H1 (cell line): ENCODE results near the gene GMFB. TPM values are rescaled to one million over a fixed set of nuclear protein-coding genes. Genes with fewer than 3 reads are reported as not detected.

Source experiments
- CTCF ChIA-PET: fragments of 300-600 bp; sonication (Branson Sonifier 250); formaldehyde crosslinking; loops from one replicate; lab custom pipeline; 2021; ENCODE audit not compliant: partially characterized antibody; lab: Charles Lee
- POLR2A ChIA-PET: fragments of 300-600 bp; sonication (Branson Sonifier 250); formaldehyde crosslinking; loops from one replicate; lab custom pipeline; 2021; ENCODE audit warnings: inconsistent platforms; ENCODE audit not compliant: partially characterized antibody; lab: Charles Lee
- DNase-seq, 2 experiments: peaks; one replicate each; pipeline versions ENCODE4 v3.0.0 to v3.0.0-alpha.2; 2010 to 2022; ENCODE audit warnings: low spot score in 2 of 2, low read depth in 1 of 2, mixed read lengths in 1 of 2
- FAIRE-seq: peaks from 2 replicates; lab custom pipeline; 2011; peaks lifted over from hg19 to GRCh38; lab: Jason Lieb, UNC
- H2AFZ ChIP-seq: 2 replicates; pipeline ENCODE4 v1.8.1; 2012; ENCODE audit warnings: low read length, inconsistent platforms
- H2AK5ac ChIP-seq: 2 replicates; pipeline ENCODE4 v1.6.1; 2013; ENCODE audit warnings: low read depth, low read length
- H2BK120ac ChIP-seq: replicated peaks from 2 replicates; pipeline ENCODE3; 2013; ENCODE audit warnings: low read depth, low read length, inconsistent platforms
- H2BK12ac ChIP-seq: 2 replicates; pipeline ENCODE4 v1.6.1; 2013; ENCODE audit warnings: low read depth, low read length
- H2BK15ac ChIP-seq: 2 replicates; pipeline ENCODE4 v1.6.1; 2013; ENCODE audit warnings: low read length
- H2BK20ac ChIP-seq: 2 replicates; pipeline ENCODE4 v1.6.1; 2013; ENCODE audit warnings: low read length
- H2BK5ac ChIP-seq: 2 replicates; pipeline ENCODE4 v1.6.1; 2013; ENCODE audit warnings: low read depth, low read length
- H3K14ac ChIP-seq: 2 replicates; pipeline ENCODE4 v1.6.1; 2013; ENCODE audit warnings: inconsistent platforms; ENCODE audit not compliant: insufficient read length
- H3K18ac ChIP-seq: 2 replicates; pipeline ENCODE4 v1.6.1; 2013; ENCODE audit warnings: low read length; ENCODE audit errors: extremely low read depth
- H3K23ac ChIP-seq: 2 replicates; pipeline ENCODE4 v1.6.1; 2013; ENCODE audit warnings: inconsistent platforms; ENCODE audit not compliant: insufficient read length
- H3K23me2 ChIP-seq: 2 replicates; pipeline ENCODE4 v1.6.1; 2013; ENCODE audit warnings: low read depth, low read length
- H3K27ac ChIP-seq: 2 replicates; pipeline ENCODE4 v1.6.1; 2011; ENCODE audit warnings: low read depth, low read length, inconsistent platforms
- H3K27me3 ChIP-seq, 4 experiments: replicated peaks in 1 of 4; 1 replicate in 1 of 4; 2 replicates in 3 of 4; pipeline versions ENCODE4 v1.6.1 to v1.8.1; 2011 to 2013; ENCODE audit warnings: low read length in 3 of 4, mild to moderate bottlenecking in 3 of 4, inconsistent platforms in 2 of 4, mixed read lengths in 2 of 4, moderate library complexity in 1 of 4; ENCODE audit not compliant: control insufficient read depth in 3 of 4, insufficient read depth in 3 of 4; ENCODE audit errors: extremely low read depth in 1 of 4
- H3K36me3 ChIP-seq, 4 experiments: 2 replicates each; pipeline versions ENCODE4 v1.6.1 to v1.8.1; 2011 to 2013; ENCODE audit warnings: mild to moderate bottlenecking in 4 of 4, low read length in 3 of 4, moderate library complexity in 2 of 4, control low read depth in 1 of 4, inconsistent platforms in 1 of 4; ENCODE audit not compliant: insufficient read depth in 4 of 4, control insufficient read depth in 2 of 4
- H3K4ac ChIP-seq: replicated peaks from 2 replicates; pipeline ENCODE3; 2013; ENCODE audit warnings: low read length, low read depth, mixed read lengths, inconsistent platforms; ENCODE audit not compliant: insufficient read length
- H3K4me1 ChIP-seq, 4 experiments: replicated peaks in 1 of 4; 1 replicate in 1 of 4; 2 replicates in 3 of 4; pipeline versions ENCODE4 v1.6.1 to v1.8.1; 2011 to 2013; ENCODE audit warnings: low read length in 3 of 4, inconsistent platforms in 2 of 4, mixed read lengths in 1 of 4; ENCODE audit not compliant: insufficient read depth in 4 of 4, control insufficient read depth in 3 of 4
- H3K4me2 ChIP-seq, 2 experiments: 2 replicates each; pipeline versions ENCODE4 v1.6.1 to v1.8.1; 2011 to 2013; ENCODE audit warnings: low read depth in 2 of 2, low read length in 2 of 2, control low read depth in 1 of 2, inconsistent platforms in 1 of 2, mild to moderate bottlenecking in 1 of 2; ENCODE audit not compliant: insufficient read depth in 1 of 2
- H3K4me3 ChIP-seq, 4 experiments: fragments of 200-600, 300-600 bp in 1 of 4; sonication (generic), shearing (Covaris generic), sonication (Bioruptor Twin) in 1 of 4; 2 replicates each; pipeline versions ENCODE4 v1.5.1 to v1.8.1; 2011 to 2016; ENCODE audit warnings: low read length in 4 of 4, low read depth in 3 of 4, control low read depth in 2 of 4, inconsistent platforms in 2 of 4, mild to moderate bottlenecking in 2 of 4, mixed read lengths in 1 of 4, moderate library complexity in 1 of 4; ENCODE audit not compliant: insufficient read depth in 2 of 4; ENCODE audit errors: extremely low read depth in 1 of 4
- H3K56ac ChIP-seq: replicated peaks from 2 replicates; pipeline ENCODE3; 2013; ENCODE audit warnings: low read depth, mild to moderate bottlenecking, mixed read lengths, low read length, inconsistent platforms; ENCODE audit not compliant: insufficient read length
- H3K79me1 ChIP-seq: 2 replicates; pipeline ENCODE4 v1.6.1; 2013; ENCODE audit warnings: low read depth, low read length, control low read depth
- H3K79me2 ChIP-seq, 2 experiments: 2 replicates each; pipeline versions ENCODE4 v1.6.1 to v1.8.1; 2012 to 2013; ENCODE audit warnings: low read length in 2 of 2, mild to moderate bottlenecking in 2 of 2, inconsistent platforms in 1 of 2; ENCODE audit not compliant: insufficient read depth in 2 of 2, control insufficient read depth in 1 of 2
- H3K9ac ChIP-seq, 4 experiments: replicated peaks in 1 of 4; 1 replicate in 1 of 4; 2 replicates in 3 of 4; pipeline versions ENCODE4 v1.6.1 to v1.8.1; 2011 to 2013; ENCODE audit warnings: low read depth in 3 of 4, low read length in 3 of 4, control low read depth in 2 of 4, mild to moderate bottlenecking in 2 of 4, moderate library complexity in 2 of 4, inconsistent platforms in 1 of 4; ENCODE audit errors: extremely low read depth in 1 of 4
- H3K9me3 ChIP-seq, 2 experiments: 2 replicates each; pipeline versions ENCODE4 v1.6.1 to v1.8.1; 2012 to 2013; ENCODE audit warnings: mild to moderate bottlenecking in 2 of 2, moderate library complexity in 2 of 2, control low read depth in 1 of 2, inconsistent platforms in 1 of 2, low read depth in 1 of 2, low read length in 1 of 2, mixed read lengths in 1 of 2; ENCODE audit not compliant: insufficient read depth in 2 of 2
- H4K20me1 ChIP-seq, 2 experiments: replicated peaks in 1 of 2; 2 replicates each; pipeline versions ENCODE3 to v1.8.1; 2011 to 2013; ENCODE audit warnings: inconsistent platforms in 2 of 2, low read length in 2 of 2, mild to moderate bottlenecking in 1 of 2; ENCODE audit not compliant: insufficient read depth in 2 of 2, control insufficient read depth in 1 of 2
- H4K5ac ChIP-seq: 2 replicates; pipeline ENCODE4 v1.6.1; 2013; ENCODE audit warnings: low read length, low read depth, mixed read lengths, inconsistent platforms; ENCODE audit not compliant: insufficient read length
- H4K8ac ChIP-seq: 2 replicates; pipeline ENCODE4 v1.8.0; 2013; ENCODE audit warnings: mild to moderate bottlenecking, moderate library complexity, low read length, inconsistent platforms; ENCODE audit not compliant: insufficient read depth; ENCODE audit errors: extremely low read depth
- H4K91ac ChIP-seq: replicated peaks from 2 replicates; pipeline ENCODE3; 2013; ENCODE audit warnings: low read length, mixed read lengths, inconsistent platforms; ENCODE audit not compliant: insufficient read length
- CBX5 ChIP-seq: fragments of 300-800, 300-1000 bp; sonication (generic); IDR thresholded peaks from 2 replicates; pipeline ENCODE4 v1.7.1; 2016; ENCODE audit warnings: antibody characterized with exemption, low read length, low read depth
- CEBPB ChIP-seq: IDR thresholded peaks from 2 replicates; pipeline ENCODE4 v1.6.1; 2012; ENCODE audit warnings: low read depth, low read length
- CHD1 ChIP-seq: IDR thresholded peaks from 2 replicates; pipeline ENCODE4 v1.6.1; 2012; ENCODE audit warnings: low read depth, low read length, improper control_type of control experiment
- CREB1 ChIP-seq: IDR thresholded peaks from 2 replicates; pipeline ENCODE4 v1.6.1; 2012; ENCODE audit warnings: inconsistent platforms
- HDAC6 ChIP-seq: IDR thresholded peaks from one replicate; pipeline ENCODE4 v1.7.1; 2012; ENCODE audit warnings: low read depth, mild to moderate bottlenecking, inconsistent platforms, low read length, moderate library complexity
- KDM1A ChIP-seq: fragments of 200-600, 300-600 bp; sonication (generic); IDR thresholded peaks from 2 replicates; pipeline ENCODE4 v1.7.1; 2016; ENCODE audit warnings: mild to moderate bottlenecking, low read length, borderline replicate concordance
- NANOG ChIP-seq: IDR thresholded peaks from 2 replicates; pipeline ENCODE4 v1.6.1; 2011; ENCODE audit warnings: low read length, low read depth, mild to moderate bottlenecking, inconsistent platforms; ENCODE audit not compliant: insufficient read depth, poor library complexity, severe bottlenecking
- NRF1 ChIP-seq: IDR thresholded peaks from 2 replicates; pipeline ENCODE4 v1.6.1; 2011; ENCODE audit warnings: mild to moderate bottlenecking, low read depth, low read length, improper control_type of control experiment
- SAP30 ChIP-seq: fragments of 300-600 bp; sonication (generic); IDR thresholded peaks from 2 replicates; pipeline ENCODE4 v1.7.1; 2012; ENCODE audit warnings: low read length, moderate library complexity, mild to moderate bottlenecking, inconsistent platforms; ENCODE audit not compliant: insufficient read depth, insufficient replicate concordance
- SIRT6 ChIP-seq: IDR thresholded peaks from one replicate; pipeline ENCODE4 v1.7.1; 2012; ENCODE audit warnings: low read length, inconsistent platforms
- SIX5 ChIP-seq: IDR thresholded peaks from 2 replicates; pipeline ENCODE4 v1.6.1; 2011; ENCODE audit warnings: mild to moderate bottlenecking, low read depth, low read length
- SRF ChIP-seq: IDR thresholded peaks from 2 replicates; pipeline ENCODE4 v1.6.1; 2011; ENCODE audit warnings: mild to moderate bottlenecking, low read depth, low read length, moderate library complexity
- SUZ12 ChIP-seq: fragments of 200-600 bp; sonication (generic); IDR thresholded peaks from 2 replicates; pipeline ENCODE4 v1.6.1; 2012; ENCODE audit warnings: mild to moderate bottlenecking, inconsistent platforms, low read length, moderate library complexity, mixed read lengths
- TAF7 ChIP-seq: optimal IDR thresholded peaks from 2 replicates; pipeline ENCODE3; 2011; ENCODE audit warnings: low read depth, mild to moderate bottlenecking, inconsistent platforms, low read length, moderate library complexity, borderline replicate concordance
- WGBS, 2 experiments: shearing (Covaris generic) in 1 of 2; methylation state at CpG; one replicate each; pipeline versions ENCODE4 v1.1.6 to v1.1.7; 2013 to 2015; ENCODE audit warnings: low lambda C conversion rate in 2 of 2, mixed read lengths in 2 of 2, inconsistent platforms in 1 of 2, low coverage in 1 of 2, missing lambda C conversion rate in 1 of 2; ENCODE audit not compliant: insufficient replicate concordance in 2 of 2, insufficient coverage in 1 of 2, insufficient read length in 1 of 2; ENCODE audit errors: extremely low coverage in 1 of 2, missing lambda C conversion rate in 1 of 2; 5-methylcytosine and 5-hydroxymethylcytosine counted together
- polyA plus RNA-seq, 7 experiments: library from polyadenylated mRNA; depleted of rRNA in 3 of 7; stranded (reverse) in 5 of 7; unstranded in 2 of 7; fragments of >200 nt in 5 of 7; fragments of 200-250 nt in 2 of 7; gene quantifications; 1 replicate in 5 of 7; 2 replicates in 1 of 7; 4 replicates in 1 of 7; pipeline versions ENCODE4 v1.2.1 to v1.2.3, GENCODE V29; 2011 to 2013; ENCODE audit warnings: missing spikeins in 2 of 7, mixed read lengths in 2 of 7
- total RNA-seq: library from RNA; stranded (reverse); fragmentation: NEBNext Ultra II Directional; extraction: Animal tissue kit (Norgen Biotek cat#: 25700); gene quantifications from 2 replicates; pipeline ENCODE4 v1.2.1, GENCODE V29; 2021
- TF ChIP-seq, protein P1 (sequence below): IDR thresholded peaks from 2 replicates; pipeline ENCODE4 v1.6.1; 2012; ENCODE audit warnings: inconsistent platforms

Gene GMFB
- total and polyA plus RNA-seq, 2 of the 8 experiments (the other 6 are each of a cell fraction or from before 2014, with no cell fraction given): 17.9 to 77.3 TPM

DNA sequence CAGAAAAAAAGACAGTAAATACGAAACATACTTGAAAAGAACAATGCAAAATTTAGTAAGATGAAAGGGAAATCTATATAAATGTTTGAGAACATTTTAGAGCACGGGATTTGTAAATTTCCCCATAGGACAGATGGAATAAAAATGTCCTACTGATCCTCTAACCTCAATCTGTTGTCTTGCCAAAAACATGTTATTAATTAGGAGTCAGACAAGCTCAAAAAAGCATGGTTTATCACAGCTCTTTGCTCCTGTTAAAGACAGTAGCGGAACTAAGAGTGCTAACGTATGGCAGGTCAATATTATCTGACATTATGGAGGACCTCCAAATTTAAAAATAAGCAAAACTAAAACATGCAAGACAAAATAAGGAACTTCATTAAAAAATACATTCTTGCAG, 12.9 kb downstream of the GMFB start:
- Histone ChIP-seq H3K23me2 (no peaks in the 10 kb centered on the region), H2BK120ac (no peak overlapping the region), H3K27me3 (no peaks in the 10 kb centered on the region)
- DNase-seq: no peak
- TF ChIP-seq KDM1A (no peak), HDAC6 (no peak), TAF7 (no peak), NRF1 (no peak), CREB1 (no peak), CHD1 (no peak), SIX5 (no peak), CEBPB (no peak), SRF (no peak), SAP30 (no peak), NANOG (no peak), SUZ12 (no peak), CBX5 (no peak), SIRT6 (no peak)
- TF ChIP-seq, protein P1, sequence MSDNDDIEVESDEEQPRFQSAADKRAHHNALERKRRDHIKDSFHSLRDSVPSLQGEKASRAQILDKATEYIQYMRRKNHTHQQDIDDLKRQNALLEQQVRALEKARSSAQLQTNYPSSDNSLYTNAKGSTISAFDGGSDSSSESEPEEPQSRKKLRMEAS: no peak
- TF ChIP-seq, all 59 proteins: peak for 0
- ChIA-PET CTCF (no interaction called here), POLR2A (interaction anchor here (1.4 kb wide), 1 partner anchor 12 kb away, joined by 3 read pairs; no protein-coding TSS in a partner anchor)
- Histone ChIP-seq H3K56ac (no peak overlapping the region), H2BK5ac (no peak overlapping the region), H2AFZ (no peak overlapping the region), H3K36me3 (peaks cover 0 to 42% (median 4%) of the 10 kb centered on the region in 4 experiments; a peak in 3 of 8 replicates), H3K23ac (no peak overlapping the region), H3K79me2 (no peaks in the 10 kb centered on the region), H2BK20ac (no peak overlapping the region), H2AK5ac (no peak overlapping the region), H3K9me3 (no peaks in the 10 kb centered on the region), H3K4me1 (no peaks in the 10 kb centered on the region; a peak in 1 of 7 replicates), H3K9ac (no peak overlapping the region), H3K4me2 (no peak overlapping the region), H3K14ac (no peak overlapping the region), H4K5ac (no peak overlapping the region), H3K79me1 (no peaks in the 10 kb centered on the region), H2BK15ac (no peak overlapping the region), H3K4me3 (no peak overlapping the region), H3K18ac (no peak overlapping the region), H3K27ac (no peak overlapping the region), H4K91ac (no peak overlapping the region), H4K8ac (no peak overlapping the region), H2BK12ac (no peak overlapping the region), H4K20me1 (no peaks in the 10 kb centered on the region), H3K4ac (no peak overlapping the region)
- no peak for FAIRE-seq
- 86% methylated on average over 4 of the region's 4 CpGs; no CpG with 5 or more reads in 1 of the 2 experiments for WGBS, 2 experiments
